HG03342 (cell line): ENCODE measurements around the gene GAPDH.
"Not testable (repeated sequence)": the region's sequence is repeated elsewhere in the genome, so short reads cannot be mapped to it uniquely, and the experiment has no call there.

ENCODE experiments used
- ATAC-seq: cut with Tn5 transposase; IDR thresholded peaks from one replicate; pipeline ENCODE4 v1.9.1; 2021; ENCODE audit warnings: mild to moderate bottlenecking, moderate library complexity; ENCODE audit not compliant: unreplicated experiment

Gene GAPDH

DNA sequence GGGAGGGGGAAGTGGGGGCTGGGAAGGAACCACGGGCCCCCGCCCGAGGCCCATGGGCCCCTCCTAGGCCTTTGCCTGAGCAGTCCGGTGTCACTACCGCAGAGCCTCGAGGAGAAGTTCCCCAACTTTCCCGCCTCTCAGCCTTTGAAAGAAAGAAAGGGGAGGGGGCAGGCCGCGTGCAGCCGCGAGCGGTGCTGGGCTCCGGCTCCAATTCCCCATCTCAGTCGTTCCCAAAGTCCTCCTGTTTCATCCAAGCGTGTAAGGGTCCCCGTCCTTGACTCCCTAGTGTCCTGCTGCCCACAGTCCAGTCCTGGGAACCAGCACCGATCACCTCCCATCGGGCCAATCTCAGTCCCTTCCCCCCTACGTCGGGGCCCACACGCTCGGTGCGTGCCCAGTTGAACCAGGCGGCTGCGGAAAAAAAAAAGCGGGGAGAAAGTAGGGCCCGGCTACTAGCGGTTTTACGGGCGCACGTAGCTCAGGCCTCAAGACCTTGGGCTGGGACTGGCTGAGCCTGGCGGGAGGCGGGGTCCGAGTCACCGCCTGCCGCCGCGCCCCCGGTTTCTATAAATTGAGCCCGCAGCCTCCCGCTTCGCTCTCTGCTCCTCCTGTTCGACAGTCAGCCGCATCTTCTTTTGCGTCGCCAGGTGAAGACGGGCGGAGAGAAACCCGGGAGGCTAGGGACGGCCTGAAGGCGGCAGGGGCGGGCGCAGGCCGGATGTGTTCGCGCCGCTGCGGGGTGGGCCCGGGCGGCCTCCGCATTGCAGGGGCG, at the start of gene GAPDH:
GAPDH (plus strand) TSS at position 595 of the 772 bp plus-strand sequence. CDS start 316 bp downstream, outside the sequence.
- peak; percentile 48 for ATAC-seq

- ATAC-seq = no peak
These were observed 46.1 kb upstream of the GAPDH start for GRCh38 chr12:6488240-6488639.

DNA sequence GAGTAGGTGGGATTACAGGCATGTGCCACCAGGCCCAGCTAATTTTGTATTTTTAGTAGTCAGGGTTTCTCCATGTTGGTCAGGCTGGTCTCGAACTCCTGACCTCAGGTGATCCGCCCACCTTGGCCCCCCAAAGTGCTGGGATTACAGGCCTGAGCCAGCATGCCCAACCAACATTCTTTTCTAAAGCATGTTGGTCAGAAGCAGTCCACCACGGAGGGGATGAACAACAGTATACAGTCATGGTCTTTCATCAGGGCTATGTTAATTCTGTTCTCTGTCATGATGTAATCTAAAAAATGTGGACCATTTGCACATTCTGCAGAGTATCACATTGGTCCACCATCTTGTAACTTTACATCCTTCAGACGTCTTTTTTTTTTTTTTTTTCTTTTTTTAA, 44.9 kb upstream of the GAPDH start:
- no peak for ATAC-seq

GRCh38 chr12:6490673-6491072, 43.6 kb upstream of the GAPDH start:
- ATAC-seq = not testable (repeated sequence)

- peak; percentile 69 for ATAC-seq
These were observed 41.4 kb upstream of the GAPDH start, which contains the start of gene MRPL51 for GRCh38 chr12:6492838-6493496. Gene MRPL51 (minus strand): TSS chr12:6493262. CDS start chr12:6493136, 126 bp downstream.

GRCh38 chr12:6493497-6494257, 40.6 kb upstream of the GAPDH start, which contains the start of gene NCAPD2:
Gene NCAPD2 (plus strand): TSS chr12:6494102. CDS start chr12:6495099, 997 bp downstream.
- peak; percentile 83 for ATAC-seq

- no peak for ATAC-seq
These were observed 40.0 kb upstream of the GAPDH start for GRCh38 chr12:6494258-6494743.

GRCh38 chr12:6494968-6495367, 39.3 kb upstream of the GAPDH start:
- no peak for ATAC-seq

GRCh38 chr12:6497291-6497690, 37.0 kb upstream of the GAPDH start:
- ATAC-seq = not testable (repeated sequence)

GRCh38 chr12:6500466-6500865, 33.9 kb upstream of the GAPDH start:
- no peak for ATAC-seq

DNA sequence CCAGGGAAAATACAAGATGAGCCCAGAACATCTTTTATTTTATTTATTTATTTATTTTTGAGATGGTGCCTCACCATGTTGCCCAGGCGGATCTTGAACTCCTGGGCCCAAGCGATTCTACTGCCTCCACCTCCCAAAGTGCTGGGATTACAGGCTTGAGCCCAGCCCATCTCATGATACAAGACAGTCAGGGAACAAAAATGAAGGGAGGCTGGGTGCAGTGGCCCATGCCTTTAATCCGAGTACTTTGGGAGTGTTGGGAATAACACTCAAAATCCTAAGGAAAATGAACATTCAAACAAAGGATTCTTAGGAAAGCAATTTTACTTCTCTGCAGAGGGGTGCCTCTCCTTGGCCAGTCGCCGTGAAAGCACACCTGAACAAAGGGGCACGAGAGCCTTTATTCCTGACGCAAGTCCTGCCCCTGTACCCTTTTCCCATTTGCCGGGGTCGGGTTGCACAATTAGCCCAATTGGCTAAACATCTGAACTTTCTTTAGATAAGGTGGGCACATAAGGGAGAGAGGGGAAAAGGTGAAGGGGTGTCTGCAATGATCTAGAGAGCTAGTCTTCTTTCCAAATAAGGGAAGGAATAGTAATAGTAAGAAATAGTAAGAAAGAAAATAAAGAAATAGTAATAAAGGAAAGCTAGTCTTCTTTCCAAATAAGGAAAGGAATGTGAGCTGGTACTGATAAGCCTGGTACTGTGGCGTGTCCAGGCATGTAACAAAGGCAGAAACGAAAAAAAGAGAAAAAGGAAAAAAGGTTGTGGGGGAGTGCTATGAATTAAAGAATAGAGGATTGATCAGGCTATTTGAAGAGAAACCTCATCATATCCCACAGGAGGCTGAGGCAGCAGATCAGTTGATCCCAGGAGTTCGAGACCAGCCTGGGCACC, 27.0 kb upstream of the GAPDH start:
- ATAC-seq = no peak

- no peak for ATAC-seq
These were observed 26.2 kb upstream of the GAPDH start for GRCh38 chr12:6508087-6508486.

GRCh38 chr12:6520186-6520585, 14.1 kb upstream of the GAPDH start:
- ATAC-seq = no peak

GRCh38 chr12:6522193-6522592, 12.1 kb upstream of the GAPDH start:
- ATAC-seq = no peak

DNA sequence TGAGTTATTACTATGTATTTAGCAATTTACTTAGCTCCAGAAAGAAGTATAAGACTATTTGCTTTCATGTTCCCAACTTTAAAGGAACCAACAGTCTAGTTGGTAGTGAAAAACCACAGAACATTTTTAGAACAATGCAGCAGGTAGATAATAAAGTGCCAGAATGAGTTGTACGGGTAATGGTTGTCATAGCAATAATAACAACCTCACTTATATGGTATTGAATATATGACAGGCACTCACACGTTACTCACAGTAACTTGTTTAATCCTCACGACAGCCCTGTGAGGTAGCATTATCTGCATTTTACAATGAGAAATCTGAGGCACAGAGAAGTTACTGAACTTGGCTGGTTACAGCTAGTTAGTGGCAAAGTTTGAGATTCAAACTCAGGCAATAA, 10.6 kb upstream of the GAPDH start:
- ATAC-seq = no peak

DNA sequence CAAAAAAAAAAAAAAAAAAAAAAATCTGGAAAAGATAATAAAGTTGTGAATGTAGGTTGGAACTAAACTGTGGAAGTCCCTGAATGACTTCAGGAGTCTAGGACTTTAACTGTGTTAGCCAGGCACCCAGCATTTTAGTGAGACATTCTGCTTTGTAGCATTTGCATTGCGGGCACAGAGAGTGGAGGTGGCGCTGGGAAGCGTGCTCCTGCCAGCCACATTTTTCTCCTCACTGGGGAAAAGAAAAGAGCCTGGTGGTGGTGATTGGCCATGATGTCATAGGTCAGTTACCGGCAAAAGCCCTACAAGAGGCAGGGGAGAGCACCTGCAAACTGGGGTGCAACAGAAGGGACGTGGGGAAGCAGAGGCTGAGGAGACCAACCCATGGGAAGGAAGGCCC, 9.7 kb upstream of the GAPDH start:
- no peak for ATAC-seq

DNA sequence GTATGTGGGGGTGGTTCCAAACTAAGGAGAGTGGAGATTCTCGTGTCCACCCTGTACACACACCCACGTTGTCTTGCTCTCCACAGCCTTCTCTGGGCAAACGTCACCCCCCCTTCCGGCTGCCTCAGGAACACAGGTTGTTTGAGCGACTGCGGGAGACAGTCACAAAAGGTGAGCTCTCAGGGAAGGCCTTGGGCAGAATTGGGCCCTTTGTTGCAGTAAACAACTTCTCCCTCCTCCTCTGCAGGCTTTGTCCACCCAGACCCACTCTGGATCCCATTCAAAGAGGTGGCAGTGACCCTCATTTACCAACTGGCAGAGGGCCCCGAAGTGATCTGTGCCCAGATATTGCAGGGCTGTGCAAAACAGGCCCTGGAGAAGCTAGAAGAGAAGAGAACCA, 8.1 kb upstream of the GAPDH start:
- ATAC-seq = no peak

- no peak for ATAC-seq
These were observed 7.4 kb upstream of the GAPDH start for GRCh38 chr12:6526766-6527525.

GRCh38 chr12:6527711-6528110, 6.6 kb upstream of the GAPDH start:
- no peak for ATAC-seq
